GM21737 (cell line): Measurements from ENCODE around the gene C4orf46.

Source experiments
- ATAC-seq: cut with Tn5 transposase; IDR thresholded peaks from one replicate; pipeline ENCODE4 v1.9.1; 2021; ENCODE audit warnings: mild to moderate bottlenecking, moderate library complexity; ENCODE audit not compliant: unreplicated experiment

C4orf46 gene

GRCh38 chr4:158656439-158656838, 15.2 kb downstream of the C4orf46 start:
- no peak for ATAC-seq

DNA sequence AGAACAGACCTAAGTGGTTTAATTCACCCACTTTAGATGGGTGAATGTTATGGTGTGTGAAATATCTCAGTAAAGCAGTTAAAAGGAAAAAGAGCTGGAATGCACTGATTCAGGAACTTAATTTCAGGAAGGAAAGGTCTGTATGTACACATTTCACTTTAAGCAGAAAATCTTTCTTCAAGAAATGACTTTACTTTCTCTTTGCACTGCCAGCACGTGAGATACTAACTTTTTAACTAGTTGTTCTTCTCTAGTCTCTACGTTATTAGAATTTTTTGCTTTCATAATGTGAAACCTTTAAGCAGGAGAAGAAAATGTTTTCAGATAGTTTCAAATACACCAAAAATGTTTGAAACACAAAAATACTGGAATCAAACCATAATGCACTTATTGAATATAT, 18.8 kb downstream of the C4orf46 start:
- ATAC-seq: no peak

- ATAC-seq: no peak
Measured at GRCh38 chr4:158649111-158649680, 22.5 kb downstream of the C4orf46 start.

DNA sequence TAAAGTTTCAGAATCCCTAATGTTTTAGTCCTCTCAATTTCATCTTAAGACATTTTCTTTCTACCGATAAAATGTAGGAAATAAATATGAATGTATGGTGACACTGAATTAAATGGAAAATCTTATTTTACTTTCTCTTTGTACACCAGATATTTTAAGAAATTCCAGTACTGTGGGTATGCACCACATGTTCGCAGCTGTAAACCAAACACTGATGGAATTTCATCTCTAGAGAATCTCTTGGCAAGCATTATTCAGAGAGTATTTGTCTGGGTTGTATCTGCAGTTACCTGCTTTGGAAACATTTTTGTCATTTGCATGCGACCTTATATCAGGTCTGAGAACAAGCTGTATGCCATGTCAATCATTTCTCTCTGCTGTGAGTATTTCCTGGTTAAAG, 26.9 kb downstream of the C4orf46 start:
- no peak for ATAC-seq

DNA sequence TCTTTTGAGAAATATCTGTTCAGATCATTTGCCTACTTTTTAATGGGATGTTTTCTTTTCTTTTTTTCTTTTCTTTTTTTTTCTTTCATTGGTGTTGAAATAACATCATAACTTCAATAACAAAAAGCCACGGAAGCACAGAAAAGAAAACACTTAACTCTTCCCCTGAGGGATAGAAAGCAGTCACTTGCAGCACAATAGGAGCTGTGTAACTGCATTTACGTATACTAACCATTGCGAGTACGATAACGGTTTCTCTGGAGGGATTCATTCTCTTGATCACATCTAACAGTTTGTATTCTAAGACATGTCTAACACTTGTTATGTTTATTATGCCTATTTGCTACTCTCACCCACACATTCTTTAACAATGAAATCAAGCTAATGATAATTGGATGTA, 27.3 kb downstream of the C4orf46 start:
- no peak for ATAC-seq

- ATAC-seq: no peak
Measured at GRCh38 chr4:158636619-158637018, 35.1 kb downstream of the C4orf46 start.

DNA sequence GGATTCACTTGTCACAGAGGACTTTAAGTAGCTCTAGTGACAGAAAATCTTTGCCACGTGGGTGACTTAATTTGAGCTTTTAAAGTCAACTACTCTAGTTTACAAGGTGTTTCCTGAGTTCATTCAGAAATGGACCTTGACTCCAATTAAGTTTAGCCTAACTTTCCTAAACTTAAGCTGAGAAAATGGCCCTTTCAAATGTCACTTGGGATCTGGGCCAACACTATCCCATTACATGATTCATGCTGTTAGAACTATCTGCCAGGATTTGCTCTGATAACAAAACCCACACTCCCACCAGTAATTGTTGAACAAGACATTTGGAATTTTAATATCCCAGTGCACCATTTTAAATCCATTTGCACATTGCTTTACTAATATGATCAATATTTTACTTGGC, 40.8 kb downstream of the C4orf46 start:
- no peak for ATAC-seq

GRCh38 chr4:158625544-158625943, 46.1 kb downstream of the C4orf46 start:
- ATAC-seq: no peak

DNA sequence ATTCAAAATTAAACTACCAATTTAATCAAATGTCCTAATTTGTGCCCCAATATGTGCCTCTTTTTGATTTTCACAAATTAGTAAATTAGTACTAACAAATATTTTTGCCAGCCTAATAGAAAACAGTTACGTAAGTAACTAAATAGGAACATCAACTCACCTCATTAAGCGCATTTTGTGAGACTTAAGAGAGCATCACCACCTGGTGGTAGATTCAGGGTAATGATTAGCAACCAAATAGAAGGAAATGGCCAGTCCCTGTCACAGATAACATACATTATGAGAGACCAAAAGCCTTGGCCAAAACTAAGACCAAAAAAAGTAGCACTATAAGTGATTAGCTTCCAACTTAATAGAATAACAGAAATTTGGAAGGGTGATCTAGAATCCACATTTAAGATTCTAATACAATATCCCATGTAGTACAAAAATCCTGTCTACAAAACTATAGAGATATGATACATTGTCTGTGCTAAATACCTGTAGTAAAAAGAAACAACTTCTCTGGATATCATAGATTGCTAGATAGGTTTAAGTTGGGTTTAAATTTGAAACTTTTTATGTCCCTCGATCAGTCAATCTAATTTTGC, 46.7 kb downstream of the C4orf46 start:
- ATAC-seq: peak; percentile 89

DNA sequence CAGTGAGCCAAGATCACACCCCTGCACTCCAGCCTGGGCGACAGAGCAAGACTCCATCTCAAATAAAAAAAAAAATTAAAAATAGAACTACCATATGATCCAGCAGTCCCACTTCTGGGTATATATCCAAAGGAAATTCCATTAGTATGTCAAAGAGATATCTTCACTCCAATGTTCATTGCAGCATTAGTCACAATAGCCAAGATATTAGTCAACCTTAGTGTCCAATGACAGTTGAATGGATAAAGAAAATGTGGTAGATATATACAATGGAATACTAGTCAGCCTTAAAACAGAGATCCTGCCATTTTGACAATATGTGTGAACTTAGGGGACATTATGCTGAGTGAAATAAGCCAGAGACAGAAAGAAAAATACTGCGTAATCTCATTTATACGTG, 49.4 kb downstream of the C4orf46 start:
- ATAC-seq: no peak

DNA sequence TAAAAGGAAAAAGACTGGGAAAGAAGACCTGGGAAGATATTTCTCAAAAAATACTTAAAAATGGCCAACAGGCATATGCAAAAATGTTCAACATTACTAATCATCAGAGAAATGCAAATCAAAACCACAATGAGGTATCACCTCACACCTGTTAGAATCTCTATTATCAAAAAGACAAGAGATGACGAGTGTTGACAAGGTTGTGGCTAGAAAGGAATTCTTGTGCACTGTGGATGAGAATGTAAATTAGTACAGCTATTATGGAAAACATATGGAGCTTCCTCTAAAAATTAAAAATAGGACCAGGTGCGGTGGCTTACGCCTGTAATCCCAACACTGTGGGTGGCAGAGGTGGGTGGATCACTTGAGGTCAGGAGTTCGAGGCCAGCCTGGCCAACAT, 50.0 kb downstream of the C4orf46 start:
- ATAC-seq: no peak

- no peak for ATAC-seq
Measured at GRCh38 chr4:158617956-158618355, 53.7 kb downstream of the C4orf46 start.
